HG02938 (cell line): ENCODE measurements around the gene CCDC85C.

Source experiments
- ATAC-seq: cut with Tn5 transposase; IDR thresholded peaks from one replicate; pipeline ENCODE4 v1.9.1; 2021; ENCODE audit warnings: mild to moderate bottlenecking, moderate library complexity; ENCODE audit not compliant: unreplicated experiment

The CCDC85C gene

GRCh38 chr14:99574099-99574880 is 29.7 kb downstream of the CCDC85C start:
- no peak for ATAC-seq

- ATAC-seq = no peak
These were observed 30.4 kb downstream of the CCDC85C start for GRCh38 chr14:99573436-99574098.

- no peak for ATAC-seq
These were observed 31.0 kb downstream of the CCDC85C start for GRCh38 chr14:99573000-99573330.

GRCh38 chr14:99572173-99572999 is 31.6 kb downstream of the CCDC85C start:
- ATAC-seq = no peak

- ATAC-seq = no peak
These were observed 32.6 kb downstream of the CCDC85C start for GRCh38 chr14:99571303-99571986.

GRCh38 chr14:99570544-99571302 is 33.3 kb downstream of the CCDC85C start:
- ATAC-seq = no peak

GRCh38 chr14:99569725-99570543 is 34.1 kb downstream of the CCDC85C start:
- ATAC-seq = no peak

- ATAC-seq = no peak
These were observed 35.1 kb downstream of the CCDC85C start for GRCh38 chr14:99568567-99569560.

GRCh38 chr14:99566390-99567354 is 37.3 kb downstream of the CCDC85C start:
- ATAC-seq = no peak

GRCh38 chr14:99566009-99566389 is 38.0 kb downstream of the CCDC85C start:
- no peak for ATAC-seq

GRCh38 chr14:99565383-99565782 is 38.6 kb downstream of the CCDC85C start:
- ATAC-seq = no peak

GRCh38 chr14:99564926-99565259 is 39.1 kb downstream of the CCDC85C start:
- ATAC-seq = no peak

- no peak for ATAC-seq
These were observed 39.6 kb downstream of the CCDC85C start for GRCh38 chr14:99564256-99564925.

- ATAC-seq = no peak
These were observed 40.3 kb downstream of the CCDC85C start for GRCh38 chr14:99563749-99564129.

- no peak for ATAC-seq
These were observed 40.9 kb downstream of the CCDC85C start for GRCh38 chr14:99562856-99563748.

GRCh38 chr14:99561864-99562263 is 42.1 kb downstream of the CCDC85C start:
- no peak for ATAC-seq
